AG20443 (cell line): ENCODE results near the gene SOAT2.
A peak's percentile ranks its signal among the peaks of the same experiment; 100 is the strongest.
"Not testable (repeated sequence)": the region's sequence is repeated elsewhere in the genome, so short reads cannot be mapped to it uniquely, and the experiment has no call there.

Source experiments
- DNase-seq: peaks from one replicate; pipeline ENCODE4 v3.0.0; 2012; ENCODE audit warnings: low spot score, mixed read lengths

SOAT2 gene

GRCh38 chr12:53105712-53106439, 2.6 kb downstream of the SOAT2 start:
- DNase-seq = no peak

- no peak for DNase-seq
Measured at GRCh38 chr12:53107122-53107521, 3.8 kb downstream of the SOAT2 start.

GRCh38 chr12:53112431-53112830, 9.1 kb downstream of the SOAT2 start:
- not testable (repeated sequence) for DNase-seq

DNA sequence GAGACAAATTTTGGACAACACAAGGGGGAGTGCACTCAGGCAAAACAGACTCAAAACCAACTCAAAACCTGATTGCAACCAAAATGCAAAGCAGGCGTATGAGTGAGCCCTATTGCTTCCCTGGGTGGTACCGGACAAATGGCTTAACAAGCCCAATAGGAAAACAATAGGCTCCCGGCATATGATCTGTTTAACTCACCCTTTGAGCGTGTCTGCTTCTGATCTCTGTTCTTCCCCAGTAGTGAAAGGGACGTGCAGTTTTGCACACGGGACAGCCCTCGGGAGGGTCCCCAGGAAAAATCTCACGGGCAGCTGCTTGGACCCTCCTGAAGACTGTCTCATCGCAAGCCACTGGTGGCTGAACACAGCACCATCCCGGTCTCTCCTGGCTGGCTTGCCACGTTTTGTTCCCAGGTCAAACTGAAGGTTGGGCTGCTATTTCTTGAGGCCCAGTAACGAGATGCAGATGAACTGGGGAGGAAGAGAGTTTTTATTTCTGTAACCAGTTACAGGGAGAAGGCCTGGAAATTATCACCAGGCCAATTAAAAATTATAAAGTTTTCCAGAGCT, 9.9 kb downstream of the SOAT2 start:
- DNase-seq = no peak

DNA sequence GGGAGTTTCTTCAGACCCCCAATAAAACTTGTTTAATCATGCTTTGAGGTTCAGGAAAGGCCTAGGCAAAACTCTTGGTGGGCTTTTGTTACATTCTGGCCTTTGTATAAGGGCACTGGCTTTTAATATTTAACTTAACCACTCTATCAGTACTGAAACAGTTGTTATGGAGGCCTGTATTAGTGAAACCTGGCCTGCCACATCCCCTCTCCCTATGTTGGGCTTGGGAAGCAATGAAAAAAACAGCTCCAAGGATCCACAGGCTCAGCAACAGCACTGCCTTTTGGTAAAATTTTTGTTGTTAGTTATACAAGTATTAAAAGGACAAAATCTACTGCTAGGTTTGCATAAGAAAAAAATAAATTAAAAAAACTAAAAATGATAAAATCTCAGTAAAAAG, 10.7 kb downstream of the SOAT2 start:
- no peak for DNase-seq

DNA sequence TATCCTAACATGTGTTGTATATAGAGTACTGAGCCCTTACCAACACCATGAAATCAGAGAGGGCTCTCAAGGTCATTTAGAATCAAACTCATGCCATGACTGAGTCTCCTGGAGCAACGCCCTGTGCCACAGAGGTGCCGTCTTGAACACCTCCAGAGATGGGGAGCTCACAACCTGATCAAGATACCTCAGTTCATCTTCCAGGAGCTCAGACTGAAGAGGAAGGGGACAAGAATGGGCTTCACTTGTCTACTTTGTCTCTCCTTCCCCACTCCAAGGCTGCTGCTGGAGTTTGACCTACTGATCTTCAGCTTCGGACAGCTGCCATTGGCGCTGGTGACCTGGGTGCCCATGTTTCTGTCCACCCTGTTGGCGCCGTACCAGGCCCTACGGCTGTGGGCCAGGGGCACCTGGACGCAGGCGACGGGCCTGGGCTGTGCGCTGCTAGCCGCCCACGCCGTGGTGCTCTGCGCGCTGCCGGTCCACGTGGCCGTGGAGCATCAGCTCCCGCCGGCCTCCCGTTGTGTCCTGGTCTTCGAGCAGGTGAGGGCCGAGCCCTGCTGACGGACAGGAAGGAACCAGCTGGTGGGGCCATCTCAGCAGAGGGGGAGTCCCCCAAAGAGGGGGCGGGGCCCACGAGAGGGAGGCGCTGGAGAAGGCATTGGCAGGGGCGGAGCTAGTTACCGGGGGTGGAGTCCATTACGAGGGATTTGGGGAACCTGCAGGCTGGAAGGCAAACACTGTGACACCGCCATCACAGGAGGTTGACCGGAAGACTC, 12.0 kb downstream of the SOAT2 start:
- DNase-seq = no peak

DNA sequence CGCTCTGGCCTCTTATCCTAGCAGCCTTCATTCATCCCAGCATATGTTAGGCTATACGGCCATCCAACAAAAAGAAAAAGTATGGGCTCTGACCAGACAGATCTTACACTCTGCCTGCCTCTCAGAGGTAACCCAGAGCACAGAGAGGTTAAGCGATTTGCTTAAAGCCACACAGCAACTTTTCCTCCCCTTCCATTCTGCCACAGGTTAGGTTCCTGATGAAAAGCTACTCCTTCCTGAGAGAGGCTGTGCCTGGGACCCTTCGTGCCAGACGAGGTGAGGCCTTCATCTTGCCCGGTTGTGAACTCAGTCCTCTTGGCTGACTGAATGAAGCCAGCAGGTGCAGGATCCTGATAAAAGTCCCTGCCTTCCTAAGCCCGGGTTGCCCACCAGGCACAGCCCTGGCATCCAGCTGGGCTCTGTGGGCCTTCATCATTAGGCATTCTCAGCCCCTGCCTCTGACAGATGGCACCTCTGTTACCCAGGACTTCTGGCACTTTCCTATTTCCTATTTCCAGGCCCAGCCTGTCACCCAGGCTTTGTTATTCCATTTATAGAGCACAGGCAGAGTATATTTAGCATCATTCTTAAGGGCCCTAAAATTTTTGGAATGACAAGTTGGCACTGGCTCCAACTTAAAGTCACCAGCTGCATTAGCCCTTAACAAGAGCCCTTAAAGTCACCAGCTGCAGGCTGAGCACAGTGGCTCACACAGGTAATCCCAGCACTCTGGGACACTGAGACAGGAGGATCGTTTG, 12.8 kb downstream of the SOAT2 start:
- DNase-seq = no peak

DNA sequence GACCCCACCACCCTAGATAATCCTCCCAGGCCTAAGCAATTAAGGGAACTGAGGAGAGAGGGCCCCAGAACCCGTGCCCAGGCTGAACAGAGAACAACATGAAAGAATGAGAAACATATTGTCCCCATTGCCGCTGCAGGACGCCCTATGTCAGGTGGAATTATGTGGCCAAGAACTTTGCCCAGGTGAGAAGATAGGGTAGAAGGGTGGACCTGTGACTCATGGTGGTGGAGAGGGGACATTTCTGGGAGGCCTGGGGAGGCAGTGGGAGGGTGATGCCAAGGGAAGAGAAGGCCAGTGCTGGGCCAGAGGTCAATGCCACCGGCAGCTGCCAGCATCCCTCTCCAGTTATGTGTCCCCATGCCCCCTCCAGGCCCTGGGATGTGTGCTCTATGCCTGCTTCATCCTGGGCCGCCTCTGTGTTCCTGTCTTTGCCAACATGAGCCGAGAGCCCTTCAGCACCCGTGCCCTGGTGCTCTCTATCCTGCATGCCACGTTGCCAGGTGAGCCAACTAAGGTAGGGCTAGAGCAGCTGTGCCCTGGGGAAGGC, 15.5 kb downstream of the SOAT2 start:
- DNase-seq = no peak

DNA sequence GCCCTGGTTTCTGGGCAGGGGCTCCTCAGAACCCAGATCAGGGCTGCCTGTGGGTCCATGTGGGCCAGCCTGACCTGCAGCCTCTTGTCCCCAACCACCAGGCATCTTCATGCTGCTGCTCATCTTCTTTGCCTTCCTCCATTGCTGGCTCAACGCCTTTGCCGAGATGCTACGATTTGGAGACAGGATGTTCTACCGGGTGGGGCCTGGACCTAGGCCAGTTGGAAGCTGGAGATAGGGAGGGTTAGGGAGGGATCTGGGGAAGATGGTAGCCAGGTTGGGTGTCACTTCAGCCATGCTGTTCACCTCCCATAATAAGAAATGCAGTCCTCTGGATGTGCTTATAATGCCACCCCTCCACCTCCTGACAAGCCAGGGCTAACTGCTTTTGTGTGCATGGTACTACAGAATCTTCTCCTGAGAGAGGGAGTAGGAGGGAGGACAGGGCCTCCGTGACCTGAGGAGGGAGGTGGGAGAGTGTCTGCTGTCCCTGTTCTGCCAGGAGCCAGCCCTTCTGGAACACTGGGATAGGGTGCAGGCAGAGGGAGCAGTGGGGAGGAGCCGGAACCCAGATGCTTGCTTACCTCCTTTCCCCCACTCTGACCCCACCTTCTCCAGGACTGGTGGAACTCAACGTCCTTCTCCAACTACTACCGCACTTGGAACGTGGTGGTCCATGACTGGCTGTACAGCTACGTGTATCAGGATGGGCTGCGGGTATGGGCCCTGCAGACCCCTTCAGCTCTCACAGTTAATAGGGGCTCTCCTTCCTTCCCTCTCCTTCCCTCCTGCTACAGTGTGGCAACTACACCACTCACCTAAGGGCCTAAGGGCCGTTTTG, 17.6 kb downstream of the SOAT2 start:
- no peak for DNase-seq

DNA sequence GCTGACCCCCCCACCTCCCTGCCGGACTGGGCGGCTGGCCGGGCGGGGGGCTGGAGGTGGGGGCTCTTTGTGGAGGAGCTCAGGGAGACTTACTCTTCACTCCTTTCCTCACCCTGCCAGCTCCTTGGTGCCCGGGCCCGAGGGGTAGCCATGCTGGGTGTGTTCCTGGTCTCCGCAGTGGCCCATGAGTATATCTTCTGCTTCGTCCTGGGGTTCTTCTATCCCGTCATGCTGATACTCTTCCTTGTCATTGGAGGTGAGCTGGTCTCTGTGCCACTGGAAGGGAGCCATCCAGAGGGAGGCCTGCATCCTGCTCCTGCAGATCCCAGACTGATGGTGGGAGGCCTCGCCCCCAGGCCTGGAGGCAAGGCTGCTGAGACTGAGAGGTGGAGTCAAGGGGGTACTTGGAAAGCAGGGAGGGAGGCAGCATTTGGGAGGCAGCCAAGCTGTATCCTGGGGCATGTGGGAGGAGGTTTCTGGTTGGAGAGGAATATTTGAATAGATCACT, 19.7 kb downstream of the SOAT2 start:
- no peak for DNase-seq

DNA sequence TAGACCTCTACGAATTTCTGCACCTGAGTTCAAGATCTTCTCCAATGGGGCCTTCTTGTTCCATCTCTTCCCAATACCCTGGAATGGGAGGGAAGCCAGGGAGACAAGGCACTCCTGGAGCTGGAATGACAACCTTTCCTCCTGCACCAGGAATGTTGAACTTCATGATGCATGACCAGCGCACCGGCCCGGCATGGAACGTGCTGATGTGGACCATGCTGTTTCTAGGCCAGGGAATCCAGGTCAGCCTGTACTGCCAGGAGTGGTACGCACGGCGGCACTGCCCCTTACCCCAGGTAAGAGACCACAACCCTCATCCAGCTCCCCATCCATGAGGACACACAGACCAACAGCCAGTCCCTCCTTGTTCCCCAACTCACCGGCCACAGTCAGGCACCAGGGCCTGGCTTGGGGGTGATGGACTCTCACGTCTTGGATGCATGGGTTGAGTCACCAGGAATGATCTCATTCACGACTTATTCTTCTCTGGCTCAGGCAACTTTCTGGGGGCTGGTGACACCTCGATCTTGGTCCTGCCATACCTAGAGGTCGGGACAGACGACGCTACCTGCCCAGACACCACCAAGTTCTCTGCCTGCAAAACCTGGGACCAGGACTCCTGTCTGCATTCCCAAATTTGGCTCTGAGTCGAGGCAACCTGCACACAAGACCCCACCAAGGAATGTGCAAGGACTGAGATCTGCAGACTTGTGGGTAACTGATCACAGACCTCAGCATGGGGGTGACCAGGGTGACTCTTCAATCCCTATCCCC, 20.5 kb downstream of the SOAT2 start:
- peak; percentile 84 for DNase-seq

- DNase-seq = no peak
Measured at GRCh38 chr12:53124352-53124723, 21.1 kb downstream of the SOAT2 start.

GRCh38 chr12:53127169-53127568, 23.9 kb downstream of the SOAT2 start:
- no peak for DNase-seq

GRCh38 chr12:53128780-53129569, 25.7 kb downstream of the SOAT2 start:
- DNase-seq = no peak

- DNase-seq = no peak
Measured at GRCh38 chr12:53131844-53132243, 28.6 kb downstream of the SOAT2 start.

- DNase-seq = no peak
Measured at GRCh38 chr12:53133722-53134121, 30.4 kb downstream of the SOAT2 start.

GRCh38 chr12:53143355-53143754, 40.1 kb downstream of the SOAT2 start:
- no peak for DNase-seq

- DNase-seq = no peak
Measured at GRCh38 chr12:53145383-53146260, 42.3 kb downstream of the SOAT2 start.
